Posterior vena cava (tissue), 2 donors: ENCODE measurements around the gene NINJ1. TPM values are rescaled to one million over a fixed set of nuclear protein-coding genes. Genes with fewer than 3 reads are reported as not detected.

Experiments used
- DNase-seq: peaks from one replicate; pipeline ENCODE4 v3.0.0-alpha.2; 2020; ENCODE audit warnings: low spot score
- intact Hi-C, 2 donors: fragments of 100-400 bp; cut with DNase I; formaldehyde crosslinking; loops; one replicate each; pipeline versions ENCODE4 v1.14.1 to v1.14.2; 2022 to 2023
- total RNA-seq, 2 donors: library from RNA; stranded (reverse); fragmentation: NEBNext Ultra II Directional; extraction: Animal tissue kit (Norgen Biotek cat#: 25700); gene quantifications; one replicate each; pipeline ENCODE4 v1.2.1, GENCODE V29; 2021
- donor health status: DM: yes; HTN: yes; CAD: no.
- donor health status: DM: yes; HTN: yes; CAD: no.

The NINJ1 gene
- total RNA-seq, 2 donors from 2014 or later, result 30.6 to 39.5 TPM

DNA sequence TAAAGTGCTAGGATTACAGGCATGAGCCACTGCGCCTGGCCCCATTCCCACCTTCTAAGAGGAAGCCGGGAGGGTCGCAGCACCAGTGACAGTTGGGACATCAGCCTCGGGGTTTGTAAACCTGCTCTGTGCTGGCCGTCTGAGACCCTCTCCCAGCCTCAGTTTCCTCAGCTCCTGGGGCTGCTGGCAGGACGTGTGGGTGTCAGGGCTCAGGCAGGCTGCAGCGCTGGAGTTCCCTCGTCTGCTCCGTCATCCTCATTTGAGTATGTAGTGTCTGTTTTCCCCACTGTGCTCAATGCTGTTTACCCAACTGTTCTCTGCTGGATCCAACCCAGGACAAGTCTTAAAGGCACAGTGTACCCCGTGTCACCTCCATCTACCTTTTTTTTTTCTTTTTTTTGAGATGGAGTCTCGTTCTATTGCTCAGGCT, 2.0 kb upstream of the NINJ1 start:
- intact Hi-C loops, result no loop called here
- DNase-seq, result no peak

- intact Hi-C loops, result no loop called here
Observed at GRCh38 chr9:93134740-93135444, 841 bp upstream of the NINJ1 start.

GRCh38 chr9:93133681-93134014, 403 bp downstream of the NINJ1 start:
- DNase-seq, result peak; percentile 95
- intact Hi-C loops, result no loop called here

More at GRCh38 chr9:93134740-93135444, 841 bp upstream of the NINJ1 start:
- no peak for DNase-seq

GRCh38 chr9:93132946-93133680, 938 bp downstream of the NINJ1 start:
- peak; percentile 83 for DNase-seq
- intact Hi-C loops, result no loop called here

DNA sequence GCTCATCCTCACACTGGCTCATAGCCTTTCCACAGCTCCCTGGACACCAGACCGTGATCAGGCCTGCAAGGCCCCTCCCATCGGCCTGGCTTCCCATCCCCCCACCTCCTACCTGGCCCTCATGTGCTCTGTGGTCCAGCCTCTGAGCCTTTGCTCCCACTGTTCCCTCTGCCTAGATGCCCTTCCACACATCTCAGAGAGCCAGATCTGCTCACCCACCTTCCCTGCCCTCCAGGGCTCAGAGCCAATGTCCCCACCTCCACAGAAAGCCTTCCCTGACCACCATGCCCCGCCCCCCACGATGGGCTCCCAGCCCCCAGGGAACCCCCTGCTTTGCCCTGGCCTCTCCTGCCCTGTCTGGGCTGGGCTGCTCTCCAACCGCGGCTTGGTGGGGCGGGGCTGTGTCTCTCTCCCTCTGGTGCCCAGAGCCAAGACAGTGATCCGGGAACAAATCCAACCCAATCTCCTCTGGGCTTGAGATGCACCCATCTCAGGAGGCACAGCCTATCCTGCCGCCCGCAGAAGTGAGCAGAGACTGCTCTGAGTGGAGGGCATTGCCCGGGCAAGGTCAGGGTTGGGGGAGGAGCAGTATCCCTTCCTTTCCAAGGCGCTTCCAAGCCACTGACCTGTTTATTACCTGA, 1.6 kb downstream of the NINJ1 start:
- intact Hi-C loops, result no loop called here
- peak; percentile 81 for DNase-seq

- intact Hi-C loops, result no loop called here
- DNase-seq, result no peak
Observed at GRCh38 chr9:93131599-93132286, 2.3 kb downstream of the NINJ1 start.

- peak; percentile 90 for DNase-seq
- intact Hi-C loops, result no loop called here
Observed at GRCh38 chr9:93130861-93131481, 3.1 kb downstream of the NINJ1 start.

GRCh38 chr9:93129691-93130500, 4.2 kb downstream of the NINJ1 start:
- DNase-seq, result no peak
- intact Hi-C loops, result no loop called here

DNA sequence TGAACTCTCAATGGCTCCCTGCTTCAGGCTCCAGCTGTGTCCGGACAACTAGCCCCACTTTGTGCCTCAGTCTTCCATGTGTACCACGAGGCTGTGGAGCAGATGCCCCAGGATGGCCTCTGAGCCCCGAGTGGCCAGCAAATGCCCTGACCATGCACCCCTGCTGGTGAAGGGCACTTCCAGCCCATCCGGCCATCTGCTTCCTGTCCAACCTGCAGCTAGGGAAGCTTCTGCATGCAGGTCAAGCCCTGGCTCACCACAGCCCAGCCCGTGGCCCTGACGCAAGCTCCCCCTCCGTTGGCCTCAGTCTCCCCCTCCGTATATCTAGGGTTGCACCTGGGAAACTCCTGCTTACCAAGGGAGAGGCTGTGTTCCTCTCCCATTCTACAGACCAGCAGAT, 4.8 kb downstream of the NINJ1 start:
- intact Hi-C loops, result no loop called here

DNA sequence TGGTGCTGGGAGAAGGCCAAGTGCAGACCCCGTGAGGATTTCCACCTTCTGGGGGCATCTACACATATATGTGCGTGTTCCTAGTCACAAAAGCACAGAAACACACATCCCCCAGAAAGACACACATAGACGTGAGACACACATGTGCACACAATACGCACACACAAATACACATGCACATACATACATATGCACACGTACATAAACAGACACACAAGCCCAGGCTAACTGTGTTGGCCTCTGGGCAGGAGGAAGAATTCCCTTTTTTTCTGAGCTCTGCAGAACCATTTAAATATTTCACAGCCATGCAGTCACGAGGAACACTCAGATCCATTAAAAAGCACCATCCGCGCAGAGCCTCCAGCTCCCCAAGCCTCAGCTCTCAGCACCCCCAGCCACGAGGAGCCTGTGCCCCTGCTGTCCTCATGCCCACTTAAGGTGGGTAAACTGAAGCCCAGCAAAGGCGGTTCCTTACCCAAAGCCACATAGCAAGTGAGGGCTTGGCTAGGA, 5.3 kb downstream of the NINJ1 start:
- no peak for DNase-seq
- intact Hi-C loops, result no loop called here

More for the DNA sequence above, 4.8 kb downstream of the NINJ1 start:
- peak; percentile 89 for DNase-seq

- intact Hi-C loops, result no loop called here
- DNase-seq, result peak; percentile 76
Observed at GRCh38 chr9:93128011-93128714, 5.9 kb downstream of the NINJ1 start.

- intact Hi-C loops, result no loop called here
Observed at GRCh38 chr9:93127395-93127911, 6.6 kb downstream of the NINJ1 start.

GRCh38 chr9:93126825-93127368, 7.2 kb downstream of the NINJ1 start:
- intact Hi-C loops, result no loop called here
- DNase-seq, result peak; percentile 82

More at GRCh38 chr9:93127395-93127911, 6.6 kb downstream of the NINJ1 start:
- DNase-seq, result peak; percentile 81

- intact Hi-C loops, result no loop called here
- peak; percentile 74 for DNase-seq
Observed at GRCh38 chr9:93126151-93126781, 7.8 kb downstream of the NINJ1 start.

- DNase-seq, result peak; percentile 47
- intact Hi-C loops, result no loop called here
Observed at GRCh38 chr9:93125331-93125894, 8.6 kb downstream of the NINJ1 start.

- peak; percentile 80 for DNase-seq
- intact Hi-C loops, result no loop called here
Observed at GRCh38 chr9:93124793-93125192, 9.3 kb downstream of the NINJ1 start.
